ENCODE data around the gene ADGRF1.
"Not testable (repeated sequence)": the region's sequence is repeated elsewhere in the genome, so short reads cannot be mapped to it uniquely, and the experiment has no call there.

Gene ADGRF1

DNA sequence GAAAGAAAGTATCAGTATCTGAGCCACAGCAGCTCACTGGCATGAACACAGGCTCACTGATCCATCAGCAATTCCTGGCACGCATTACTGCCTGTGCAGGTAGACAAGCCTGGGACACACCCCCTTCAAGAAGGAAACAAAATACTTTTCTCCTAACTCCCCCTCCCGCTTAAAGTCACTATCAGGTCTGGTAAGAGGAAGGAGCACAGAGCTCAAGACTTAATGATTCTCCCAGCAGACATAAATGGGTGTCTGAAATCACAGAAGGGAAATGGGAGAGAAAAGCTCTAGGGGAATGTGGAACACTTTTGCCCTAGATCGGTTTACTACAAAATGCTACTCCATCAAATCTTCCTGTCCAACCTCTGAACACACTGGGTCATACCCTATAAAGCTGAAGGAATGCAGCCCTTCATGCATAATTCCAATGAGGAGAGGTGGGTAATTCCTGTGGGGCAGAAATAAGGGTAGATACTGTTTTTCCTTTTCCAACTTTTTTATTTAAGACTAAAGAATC, at the start of gene ADGRF1:
Gene ADGRF1, minus strand, starts transcription at position 58 of the 517 bp plus-strand sequence. CDS start 13,271 bp downstream, outside the sequence.
- DNase-seq = no peak

DNA sequence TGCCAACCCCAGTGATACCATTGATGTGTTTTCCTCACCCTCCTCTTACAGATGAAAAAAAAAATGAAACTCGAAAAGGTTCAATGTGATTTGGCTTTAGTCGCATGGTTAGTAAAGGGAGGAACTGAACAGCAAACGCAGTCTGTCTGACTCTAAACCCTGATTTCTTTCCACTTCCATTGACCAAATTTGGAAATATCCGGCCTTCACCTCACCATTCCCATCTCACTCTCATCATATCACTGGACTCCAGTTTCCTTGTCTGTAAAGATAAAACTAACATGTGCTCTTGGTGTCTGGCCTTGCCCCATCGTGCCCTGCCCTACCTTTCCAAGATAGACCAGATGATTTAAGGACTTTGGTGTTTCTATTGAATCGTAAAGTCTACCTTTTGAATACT, 48.7 kb upstream of the ADGRF1 start:
- DNase-seq = no peak

DNA sequence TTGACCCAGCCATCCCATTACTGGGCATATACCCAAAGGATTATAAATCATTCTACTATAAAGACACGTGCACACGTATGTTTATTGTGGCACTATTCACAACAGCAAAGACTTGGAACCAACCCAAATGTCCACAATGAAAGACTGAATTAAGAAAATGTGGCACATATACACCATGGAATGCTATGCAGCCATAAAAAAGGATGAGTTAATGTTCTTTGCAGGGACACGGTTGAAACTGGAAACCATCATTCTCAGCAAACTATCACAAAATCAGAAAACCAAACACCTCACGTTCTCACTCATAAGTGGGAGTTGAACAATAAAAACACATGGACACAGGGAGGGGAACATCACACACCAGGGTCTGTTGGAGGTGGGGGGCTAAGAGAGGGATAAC, 47.3 kb upstream of the ADGRF1 start:
- DNase-seq = not testable (repeated sequence)

DNA sequence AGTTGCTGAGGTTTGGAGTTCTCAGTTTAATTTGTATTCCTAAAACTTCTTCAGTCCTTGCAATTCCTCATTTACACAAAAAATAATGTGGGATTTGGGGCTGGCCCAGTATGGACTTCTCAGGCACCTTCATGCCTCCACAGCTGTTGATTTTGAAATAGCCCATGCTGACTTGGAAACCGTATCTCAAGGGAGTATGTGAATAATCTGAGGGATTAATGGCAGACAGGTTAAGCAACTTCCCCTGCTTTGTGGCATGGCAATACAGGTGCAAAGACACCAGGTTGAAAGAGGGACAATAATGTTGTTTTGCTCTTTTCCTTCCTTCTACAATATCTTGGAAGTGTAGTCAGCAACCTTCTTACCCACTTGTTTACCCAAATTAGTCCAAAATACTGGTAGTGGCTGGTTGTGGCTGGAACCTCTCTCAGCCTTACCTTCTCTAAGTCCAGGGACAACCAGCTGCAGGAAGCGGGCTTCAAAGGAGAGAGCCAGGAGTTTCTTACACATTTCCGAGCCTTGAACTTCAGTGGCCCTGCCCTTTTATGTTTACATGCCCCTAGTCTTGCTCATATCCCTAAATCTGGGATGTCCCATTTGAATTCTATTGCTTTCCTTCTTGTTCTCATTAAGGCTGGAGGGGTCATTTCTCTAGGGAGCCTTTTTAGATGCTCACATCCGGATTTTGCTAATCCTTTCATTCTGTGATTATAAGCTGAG, 44.1 kb upstream of the ADGRF1 start:
- no peak for DNase-seq

DNA sequence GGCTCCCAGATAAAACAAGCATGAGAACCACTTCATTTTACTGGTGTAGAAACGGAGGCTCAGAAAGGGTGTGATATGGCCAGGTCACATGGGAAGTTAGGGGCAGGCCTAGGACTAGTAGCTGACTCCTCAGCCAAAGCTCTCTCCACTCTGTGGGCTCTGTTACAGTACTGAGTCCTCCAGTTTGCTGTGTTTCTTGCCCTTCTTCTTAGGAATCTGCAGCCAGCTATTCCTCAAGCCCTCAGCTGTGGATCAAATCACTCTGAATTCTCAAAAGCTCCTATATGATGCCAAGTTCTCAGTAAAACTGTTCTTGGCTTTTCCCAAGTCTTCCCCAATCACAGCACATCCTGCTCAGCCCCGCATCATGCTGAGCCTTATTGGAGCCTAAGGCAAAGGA, 42.5 kb upstream of the ADGRF1 start:
- no peak for DNase-seq

DNA sequence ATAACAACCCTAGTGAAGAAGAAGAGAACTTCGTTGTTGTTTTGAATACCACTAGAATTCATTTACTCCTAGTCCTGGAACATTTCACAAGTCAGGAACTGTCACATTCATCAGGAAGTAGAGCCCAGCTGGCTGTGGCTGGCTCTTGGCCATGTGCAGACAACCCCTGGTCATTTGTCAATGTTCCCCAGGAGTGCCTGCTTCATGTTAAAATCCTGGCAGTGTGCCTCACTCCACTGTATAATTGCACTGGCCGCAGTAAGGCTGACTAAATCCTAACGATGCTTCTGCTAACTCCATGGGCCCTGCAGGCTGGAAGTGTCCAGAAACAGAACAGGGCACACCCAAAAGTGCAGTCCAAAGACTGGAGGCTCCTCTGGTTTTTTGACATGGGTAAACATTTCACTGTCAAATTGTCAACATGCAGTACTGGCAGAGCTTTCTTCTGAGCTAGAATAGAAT, 41.5 kb upstream of the ADGRF1 start:
- no peak for DNase-seq

DNA sequence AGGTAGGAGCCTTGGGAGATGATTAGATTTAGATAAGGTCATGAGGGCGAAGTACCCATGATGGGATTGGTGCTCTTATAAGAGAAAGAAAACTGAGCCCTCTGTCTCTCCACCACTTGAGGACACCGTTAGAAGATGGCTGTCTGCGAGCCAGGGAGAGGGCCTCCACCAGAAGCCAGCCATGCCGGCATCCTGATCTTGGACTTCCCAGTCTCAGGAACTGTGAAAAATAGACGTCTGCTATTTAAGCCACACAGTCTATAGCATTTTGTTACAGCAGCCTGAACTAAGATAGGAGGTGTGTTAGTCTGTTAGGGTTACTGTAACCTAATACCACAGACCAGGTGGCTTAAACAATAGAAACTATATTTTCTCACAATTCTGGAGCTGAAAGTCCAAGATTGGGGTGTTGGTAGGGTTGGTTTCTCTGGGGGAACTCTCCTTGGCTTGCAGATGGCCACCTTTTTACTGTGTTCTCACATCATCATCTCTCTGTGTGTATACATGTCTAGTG, 38.0 kb upstream of the ADGRF1 start:
- DNase-seq = no peak

DNA sequence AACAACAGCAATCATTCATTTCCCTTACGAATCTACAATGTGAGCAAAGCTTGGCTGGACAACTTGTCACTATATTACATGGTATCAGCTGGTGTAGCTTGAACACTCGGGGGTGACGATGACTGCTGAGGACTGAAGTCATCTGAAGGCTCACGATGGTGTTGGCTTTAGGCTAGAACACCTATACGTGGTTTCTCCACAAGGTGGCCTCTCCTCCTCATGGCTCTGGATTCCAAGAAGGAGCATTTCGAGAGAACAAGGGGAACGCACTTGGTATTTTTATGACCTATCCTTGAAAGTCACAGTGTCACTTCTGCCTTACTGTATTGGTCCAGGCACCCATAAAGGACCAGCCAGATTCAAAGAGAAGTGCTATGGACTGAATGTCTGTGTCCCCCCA, 37.5 kb upstream of the ADGRF1 start:
- DNase-seq = no peak

DNA sequence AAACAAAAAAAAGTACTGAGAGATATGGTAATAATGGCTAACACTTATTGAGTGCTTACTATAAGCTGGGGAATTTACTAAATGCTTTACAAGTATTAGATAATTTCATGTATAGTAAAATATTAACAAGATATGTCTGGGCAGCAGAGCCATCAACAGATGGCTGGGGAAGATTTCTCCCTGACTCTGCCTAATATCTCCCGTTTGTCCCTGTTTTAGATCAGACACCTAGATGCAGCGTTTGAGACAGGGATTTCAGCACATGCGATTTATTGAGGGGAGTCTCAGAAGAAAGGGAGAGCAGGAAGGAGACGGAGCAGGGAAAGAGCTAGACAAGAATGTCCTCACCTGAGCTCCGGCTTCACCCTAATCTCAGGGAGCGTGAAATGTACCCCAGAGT, 36.9 kb upstream of the ADGRF1 start:
- no peak for DNase-seq

DNA sequence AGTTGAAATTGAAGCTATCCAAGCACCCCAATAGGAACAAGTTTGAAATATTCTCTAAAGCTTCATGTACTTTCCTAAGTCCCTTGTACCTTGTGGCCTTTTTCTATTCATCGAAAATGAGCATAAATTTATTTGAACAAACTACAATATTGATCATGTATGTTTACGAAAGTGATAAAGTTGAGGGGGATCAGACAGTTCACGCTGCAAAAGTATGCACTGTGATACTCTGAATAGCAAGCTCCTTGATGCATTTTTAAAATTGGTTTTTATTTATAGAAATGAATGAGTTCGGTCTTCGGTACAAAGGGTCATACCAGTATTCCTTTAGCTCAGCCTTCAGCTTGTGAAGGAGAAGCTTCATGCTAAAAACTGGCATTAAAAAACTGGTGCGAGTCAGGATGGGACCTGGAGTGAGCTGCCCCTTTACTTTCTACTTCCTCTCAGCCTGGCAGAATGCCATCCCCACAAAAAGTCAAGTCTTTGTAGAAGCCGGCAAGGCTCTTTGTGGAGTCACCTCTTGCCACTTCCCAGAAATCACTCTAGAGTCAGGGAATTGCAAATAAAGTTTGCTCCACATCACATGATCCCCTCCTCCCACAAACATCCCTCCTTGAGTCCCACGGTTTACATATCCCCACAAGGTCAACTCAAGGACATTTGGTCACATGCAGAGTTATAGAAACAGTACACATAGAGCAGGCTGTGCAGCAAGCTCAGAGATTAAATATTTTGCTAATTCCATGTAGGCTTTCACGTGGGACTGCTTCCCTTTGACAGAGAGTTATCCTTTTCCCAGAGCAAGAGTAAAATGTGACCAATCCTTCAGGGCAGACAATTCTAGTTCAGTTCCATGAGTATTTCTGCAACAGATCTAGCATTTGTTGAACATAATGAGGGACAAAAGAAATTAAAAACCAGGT, 34.6 kb upstream of the ADGRF1 start:
- no peak for DNase-seq

DNA sequence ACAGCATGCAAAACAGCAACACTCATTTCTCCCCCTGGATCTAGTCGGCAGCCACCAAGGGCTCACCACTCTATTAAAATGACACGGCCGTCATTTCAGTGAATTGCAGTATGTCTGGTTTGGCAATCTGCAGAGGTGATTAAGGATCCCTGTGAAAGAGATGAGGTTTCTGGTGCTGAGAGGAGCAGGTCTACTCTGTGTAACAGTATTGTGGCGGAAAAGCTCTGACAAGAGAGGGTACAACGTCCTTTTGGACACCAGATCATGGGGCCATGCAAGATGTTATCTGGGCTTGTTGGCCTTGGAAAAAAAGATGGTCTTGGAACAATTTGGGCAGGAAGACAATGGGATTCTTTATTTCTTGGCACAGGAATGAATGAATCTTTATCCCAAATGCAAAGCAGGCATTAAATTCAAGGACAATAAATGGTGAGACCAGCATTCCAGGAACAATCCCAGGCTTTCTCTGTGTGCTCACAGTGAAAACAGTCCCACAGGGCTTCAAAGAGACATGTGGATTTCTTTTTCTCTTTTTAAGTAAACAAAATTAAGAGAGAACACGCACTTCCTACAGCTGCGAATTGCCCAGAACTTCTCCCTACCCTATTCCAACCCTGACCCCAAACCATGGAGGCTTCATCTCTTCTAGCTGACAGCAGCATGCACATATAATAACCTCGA, 33.7 kb upstream of the ADGRF1 start:
- no peak for DNase-seq

DNA sequence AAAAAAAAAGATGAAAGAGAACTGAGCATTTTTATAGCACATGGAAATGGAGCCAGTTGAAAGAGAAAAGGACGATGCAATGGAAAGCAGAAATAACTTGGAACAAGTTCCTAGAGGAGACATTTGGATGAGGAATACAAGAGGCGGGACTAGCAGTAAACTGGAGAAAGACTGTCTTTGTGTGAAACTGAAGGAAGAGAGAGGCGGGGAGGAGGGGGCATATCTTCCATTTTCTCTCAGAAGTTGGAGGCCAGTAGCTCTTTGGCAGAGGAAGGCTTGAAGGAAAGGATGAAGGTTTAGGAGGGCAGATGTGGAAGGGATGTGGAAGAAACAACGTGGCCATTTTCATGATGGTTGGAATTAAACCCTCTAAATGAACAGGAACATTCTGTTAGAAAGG, 33.0 kb upstream of the ADGRF1 start:
- DNase-seq = no peak

DNA sequence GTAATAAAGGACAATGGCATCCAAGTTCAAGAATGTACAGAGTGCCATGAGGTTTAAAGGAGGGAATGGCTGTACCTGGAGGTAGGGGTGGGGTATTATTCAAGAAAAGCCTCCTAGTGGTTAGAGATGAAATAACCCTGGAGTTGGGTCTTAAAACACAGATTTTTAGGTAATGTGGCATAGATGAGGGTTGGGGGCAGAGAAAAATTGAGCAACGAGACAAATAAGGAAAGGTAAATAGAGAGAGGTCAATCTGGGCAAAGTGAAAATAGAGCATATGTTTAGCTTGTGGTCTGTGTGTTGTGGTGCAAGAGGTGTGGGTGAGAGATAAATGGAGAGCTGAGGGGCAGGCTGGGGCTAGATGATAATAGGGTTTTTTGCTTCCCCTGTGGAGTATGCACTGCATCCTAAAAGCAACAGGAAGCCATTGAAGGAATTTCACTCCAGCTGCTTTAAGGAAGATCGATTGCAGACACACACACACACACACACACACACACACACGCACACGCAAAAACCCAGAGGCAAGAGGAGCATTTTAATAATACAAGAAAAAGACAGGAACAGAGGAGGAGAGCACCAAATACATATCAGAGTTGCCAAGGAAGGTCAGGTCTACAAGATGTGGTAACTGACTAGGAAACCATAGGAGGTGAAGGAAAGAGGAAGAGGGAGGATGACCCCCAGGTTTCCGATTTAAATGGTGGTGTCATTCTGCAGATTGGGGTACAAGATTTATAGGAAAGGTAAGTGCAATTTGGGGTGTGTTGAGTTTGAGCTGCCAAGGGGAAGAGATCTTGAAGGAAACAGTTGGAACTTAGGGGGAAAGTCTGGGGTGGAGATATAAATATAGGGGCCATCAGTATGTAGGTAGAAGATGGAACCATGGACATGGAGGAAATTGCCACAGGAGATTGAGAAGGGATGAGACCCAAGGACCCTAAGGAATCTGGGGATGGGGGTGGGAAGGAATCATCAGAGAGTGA, 31.3 kb upstream of the ADGRF1 start:
- no peak for DNase-seq

DNA sequence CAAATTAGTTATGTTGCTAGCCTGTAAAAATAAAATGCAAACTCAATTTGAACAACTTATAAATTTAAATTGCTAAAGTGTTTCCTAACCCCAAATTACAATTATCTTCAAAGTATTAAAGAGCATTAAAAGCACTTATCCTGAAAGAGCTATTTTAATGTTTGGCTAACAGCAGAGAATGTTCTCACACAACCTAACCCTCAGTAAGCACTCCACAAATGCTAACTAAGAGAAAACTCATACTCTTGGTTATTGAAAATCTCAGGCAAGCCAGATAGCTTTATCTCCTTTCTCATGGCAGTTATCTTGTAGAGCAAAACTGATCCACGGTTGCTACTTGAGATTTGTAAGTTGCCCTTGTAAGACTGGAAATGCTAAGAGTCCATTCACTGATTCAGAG, 30.5 kb upstream of the ADGRF1 start:
- DNase-seq = no peak

DNA sequence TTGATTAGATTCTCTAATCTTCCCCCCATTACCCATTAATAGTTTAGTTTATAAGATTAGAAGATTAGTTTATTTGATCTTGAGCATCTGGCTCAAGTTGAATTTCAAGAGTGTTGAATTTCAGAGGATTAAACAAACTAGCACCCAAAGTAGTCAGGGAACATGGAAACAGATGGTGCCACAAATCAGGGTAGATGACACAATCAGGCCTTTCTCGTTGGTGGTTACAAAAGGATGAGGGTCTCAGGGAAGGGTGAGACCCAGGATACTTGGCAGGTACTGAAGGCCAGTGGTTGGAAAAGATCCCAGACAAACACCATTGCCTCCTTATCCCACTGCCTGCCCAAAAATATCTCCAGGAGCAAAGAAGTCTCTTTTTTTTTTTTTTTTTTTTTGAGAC, 29.5 kb upstream of the ADGRF1 start:
- no peak for DNase-seq

DNA sequence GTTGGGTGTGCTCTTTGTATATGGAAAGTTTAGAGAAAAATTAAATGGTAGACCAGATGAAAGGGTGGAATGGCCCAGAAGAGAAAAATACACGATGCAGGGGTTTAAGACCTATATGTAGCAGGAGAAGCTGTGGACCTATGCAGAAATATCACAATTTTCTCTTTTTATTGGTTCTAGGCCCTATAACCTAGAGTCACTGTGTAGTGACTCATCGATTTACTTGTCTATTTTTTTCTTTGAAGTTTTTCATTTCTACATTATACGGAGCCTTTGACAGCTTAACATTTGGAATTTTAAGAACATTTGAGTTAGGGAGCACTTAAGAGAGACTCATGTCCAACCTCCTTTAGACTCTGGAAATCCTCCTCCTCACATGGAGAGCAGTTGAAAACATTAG, 28.3 kb upstream of the ADGRF1 start:
- no peak for DNase-seq

DNA sequence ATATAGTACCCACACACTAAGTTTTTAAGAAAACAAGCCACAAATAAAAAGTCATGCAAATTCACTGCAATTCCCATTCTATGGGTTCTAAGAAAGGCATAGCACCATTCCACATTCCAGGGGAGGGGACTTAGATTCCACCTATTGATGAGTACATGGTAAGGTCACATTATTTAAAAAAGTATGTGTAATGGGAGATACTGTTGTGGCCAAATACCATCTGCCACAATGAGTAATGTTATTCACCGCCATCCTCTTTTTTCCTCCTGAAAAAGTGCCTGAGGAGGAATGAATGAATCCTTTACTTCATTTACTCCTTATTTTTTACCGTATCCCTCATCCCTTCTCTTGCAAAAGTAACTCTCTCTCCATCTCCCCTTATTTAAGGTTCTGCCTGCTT, 27.0 kb upstream of the ADGRF1 start:
- no peak for DNase-seq

DNA sequence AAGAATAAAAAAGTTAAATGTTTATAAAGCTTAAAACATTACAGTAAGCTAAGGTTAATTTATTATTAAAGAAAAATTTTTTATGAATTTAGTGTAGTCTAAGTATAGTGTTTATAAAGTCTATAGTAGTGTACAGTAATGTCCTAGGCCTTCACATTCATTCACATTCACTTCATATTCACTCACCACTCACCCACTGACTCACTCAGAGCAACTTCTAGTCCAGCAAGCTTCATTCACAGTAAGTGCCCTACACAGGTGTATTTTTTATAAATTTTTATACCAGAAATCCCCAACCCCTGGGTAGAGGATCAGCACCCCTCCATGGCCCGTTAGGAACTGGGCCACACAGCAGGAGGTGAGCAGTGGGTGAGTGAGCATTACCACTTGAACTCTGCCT, 24.3 kb upstream of the ADGRF1 start:
- no peak for DNase-seq

DNA sequence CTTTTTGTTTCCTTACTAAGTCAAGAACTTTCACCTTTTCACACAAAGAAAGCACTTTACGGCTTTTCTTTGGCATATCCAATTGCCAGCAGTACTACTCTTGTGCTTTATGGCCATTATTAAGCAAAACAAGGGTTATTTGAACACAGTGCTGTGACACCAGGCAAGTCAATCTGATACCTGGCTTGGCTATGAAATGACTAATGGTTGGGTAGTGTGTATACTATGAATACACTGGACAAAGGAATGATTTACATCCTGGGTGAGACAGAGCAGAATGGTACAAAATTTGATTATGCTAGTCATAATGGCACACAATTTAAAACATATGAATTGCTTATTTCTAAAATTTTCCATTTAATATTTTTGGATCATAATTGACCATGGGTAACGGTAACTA, 22.1 kb upstream of the ADGRF1 start:
- no peak for DNase-seq

DNA sequence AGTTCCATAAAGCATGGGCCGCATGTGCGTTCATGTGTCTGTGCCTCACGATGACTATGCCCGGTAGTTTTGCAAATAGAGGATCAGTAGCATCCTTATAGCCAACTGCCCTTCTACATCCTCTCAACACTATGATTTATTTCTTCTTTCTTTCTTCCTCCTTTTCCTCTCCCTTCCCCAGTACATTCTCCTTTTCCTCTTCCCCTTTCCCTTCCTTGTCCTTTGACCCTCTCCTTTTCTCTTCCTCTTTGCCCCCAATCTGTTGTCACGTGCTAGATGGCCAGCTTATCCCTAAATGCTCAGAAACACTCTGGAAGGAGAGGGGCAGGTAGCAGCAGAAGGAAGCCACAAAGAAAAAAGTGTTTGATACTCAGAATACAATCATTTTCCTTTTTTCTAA, 20.2 kb upstream of the ADGRF1 start:
- DNase-seq = no peak
